ENCODE measurements around the gene RHOG.
A peak's percentile ranks its signal among the peaks of the same experiment; 100 is the strongest.

DNA sequence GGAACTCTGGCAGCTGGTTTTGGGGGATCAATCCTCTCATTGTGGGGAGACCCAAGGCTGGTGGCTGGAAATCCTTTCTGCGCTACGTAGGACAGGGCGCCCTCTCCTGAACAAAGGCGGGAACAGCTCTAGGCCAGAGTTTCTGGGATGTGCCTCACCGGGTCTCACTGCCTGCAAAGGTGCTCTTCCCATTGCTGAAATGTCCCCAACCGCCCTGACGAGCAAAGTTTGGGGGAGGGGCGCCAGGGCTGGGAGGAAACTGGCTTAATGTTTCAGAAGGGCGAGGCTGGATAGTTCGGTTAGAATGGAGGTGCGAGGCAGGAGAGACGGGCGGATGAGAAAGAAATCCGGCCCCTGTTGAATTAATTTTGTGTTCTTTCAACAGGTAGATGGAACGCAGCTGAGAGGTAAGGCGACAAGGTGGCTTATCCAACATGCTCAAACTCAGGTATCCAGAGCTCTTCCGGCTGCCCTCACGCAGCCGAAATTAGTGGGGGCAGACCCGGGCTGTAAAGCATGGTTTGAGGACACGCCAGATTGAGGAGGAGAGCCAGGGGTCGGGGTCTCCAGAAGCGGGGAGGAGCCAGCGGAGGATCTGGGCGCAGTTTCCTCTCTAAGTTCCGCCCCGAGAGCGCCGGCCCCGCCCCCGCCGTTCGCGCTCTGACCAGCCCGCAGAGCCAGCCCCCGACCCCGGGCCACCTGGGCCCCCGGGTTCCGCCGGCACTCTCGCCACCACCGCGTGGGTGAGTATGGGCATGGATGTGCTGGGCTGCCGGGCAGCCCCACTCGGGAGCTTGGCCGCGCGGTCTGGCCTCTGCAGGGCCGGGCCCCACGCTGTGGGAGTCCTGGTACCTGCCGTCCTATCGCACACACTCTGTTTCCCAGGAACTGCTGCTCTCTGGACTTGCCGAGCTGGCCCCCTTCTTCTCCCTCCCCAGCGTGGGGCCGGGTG is 32.6 kb downstream of the RHOG start, which contains the start of gene PGAP2:
- no peak for TF ChIP-seq EP300 (IDR thresholded peaks at IDR 0.05)
- TF ChIP-seq POLR2A (IDR thresholded peaks at IDR 0.05) = no peak
- TF ChIP-seq, protein P1, sequence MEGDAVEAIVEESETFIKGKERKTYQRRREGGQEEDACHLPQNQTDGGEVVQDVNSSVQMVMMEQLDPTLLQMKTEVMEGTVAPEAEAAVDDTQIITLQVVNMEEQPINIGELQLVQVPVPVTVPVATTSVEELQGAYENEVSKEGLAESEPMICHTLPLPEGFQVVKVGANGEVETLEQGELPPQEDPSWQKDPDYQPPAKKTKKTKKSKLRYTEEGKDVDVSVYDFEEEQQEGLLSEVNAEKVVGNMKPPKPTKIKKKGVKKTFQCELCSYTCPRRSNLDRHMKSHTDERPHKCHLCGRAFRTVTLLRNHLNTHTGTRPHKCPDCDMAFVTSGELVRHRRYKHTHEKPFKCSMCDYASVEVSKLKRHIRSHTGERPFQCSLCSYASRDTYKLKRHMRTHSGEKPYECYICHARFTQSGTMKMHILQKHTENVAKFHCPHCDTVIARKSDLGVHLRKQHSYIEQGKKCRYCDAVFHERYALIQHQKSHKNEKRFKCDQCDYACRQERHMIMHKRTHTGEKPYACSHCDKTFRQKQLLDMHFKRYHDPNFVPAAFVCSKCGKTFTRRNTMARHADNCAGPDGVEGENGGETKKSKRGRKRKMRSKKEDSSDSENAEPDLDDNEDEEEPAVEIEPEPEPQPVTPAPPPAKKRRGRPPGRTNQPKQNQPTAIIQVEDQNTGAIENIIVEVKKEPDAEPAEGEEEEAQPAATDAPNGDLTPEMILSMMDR (IDR thresholded peaks at IDR 0.05) = peak in 5 of 7 experiments; percentile 48 to 75 (median 51)

Data from stomach (tissue), 4 donors.